ENCODE results near the gene OSBP2.

DNA sequence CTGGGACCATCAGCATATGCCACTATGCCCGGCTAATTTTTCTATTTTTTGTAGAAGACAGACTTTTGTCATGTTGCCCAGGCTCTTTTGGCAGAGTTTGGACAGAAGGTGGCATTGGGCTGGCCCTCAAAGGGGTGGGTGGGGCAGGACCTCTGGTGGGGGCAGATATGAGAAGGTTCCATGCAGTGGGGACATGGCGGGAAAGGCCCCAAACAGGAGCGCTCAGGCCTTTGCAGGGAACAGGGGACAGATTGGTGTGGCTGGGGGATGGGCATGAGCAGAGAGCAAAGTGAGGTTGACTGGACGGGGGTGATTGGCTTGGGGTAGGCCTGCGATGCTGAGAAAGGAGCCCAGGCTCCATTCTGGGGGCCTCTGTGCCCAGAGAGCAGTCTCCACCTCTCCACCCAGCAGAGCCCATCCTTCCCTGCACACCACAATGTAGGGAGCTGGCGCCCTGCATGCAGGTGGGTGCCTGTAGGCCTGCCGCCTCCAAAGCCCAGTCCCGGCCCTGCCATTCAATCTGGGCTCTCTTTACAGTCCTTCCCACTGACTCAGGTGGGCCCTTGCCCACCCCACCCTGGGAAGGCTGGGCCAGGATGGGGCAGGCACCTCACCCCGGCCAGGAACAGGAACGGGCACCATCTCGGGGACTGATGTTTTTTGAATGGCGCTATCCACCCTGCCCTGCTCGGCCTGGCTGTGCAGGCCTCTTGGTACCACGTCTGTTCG is 175.2 kb downstream of the OSBP2 start:
- TF ChIP-seq CTCF (IDR thresholded peaks at IDR 0.05 in 8 of 11, conservative IDR thresholded peaks at IDR 0.05 in 3 of 11) (no peak), POLR2A (IDR thresholded peaks at IDR 0.05) (no peak)
